GM19452 (cell line): ENCODE measurements around the gene MINDY4B.

ENCODE experiments used
- ATAC-seq: cut with Tn5 transposase; IDR thresholded peaks from one replicate; pipeline ENCODE4 v1.9.1; 2021; ENCODE audit not compliant: unreplicated experiment

Gene MINDY4B

DNA sequence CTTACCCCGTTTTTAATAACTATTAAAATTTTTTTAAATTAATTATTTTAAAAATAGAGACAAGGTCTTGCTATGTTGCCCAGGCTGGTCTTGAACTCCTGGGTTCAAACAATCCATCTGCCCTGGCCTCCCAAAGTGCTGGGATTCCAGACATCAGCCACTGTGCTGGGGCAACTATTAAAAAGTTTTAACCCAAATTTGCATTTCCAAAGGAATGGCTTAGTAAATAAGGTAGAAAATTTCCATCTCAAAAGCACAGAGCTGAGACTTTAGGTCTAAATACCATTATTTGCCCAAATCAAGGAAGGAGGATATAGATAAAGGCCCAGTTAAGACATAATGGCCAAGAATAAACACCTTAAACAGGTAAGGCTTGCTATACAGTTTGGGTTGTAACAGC is 56.4 kb downstream of the MINDY4B start:
- ATAC-seq, result no peak

DNA sequence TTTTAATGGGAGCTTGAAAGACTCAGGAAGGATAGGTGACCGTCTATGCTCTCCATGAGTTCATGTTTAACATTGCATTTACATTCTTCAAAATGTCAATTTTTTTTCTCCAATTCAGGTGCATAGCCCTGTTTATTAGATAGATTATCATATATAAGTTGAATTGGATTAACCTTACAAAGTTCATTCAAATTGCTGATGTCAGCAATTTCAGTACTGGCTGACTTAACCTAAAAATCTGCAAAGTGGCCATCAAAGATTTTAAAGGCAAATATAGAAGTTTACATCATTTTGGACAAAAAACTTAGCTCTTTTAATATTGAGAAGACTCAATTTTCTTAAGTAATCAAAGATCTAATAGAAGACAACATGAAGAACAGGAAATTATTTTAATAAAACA is 57.8 kb downstream of the MINDY4B start:
- ATAC-seq, result no peak

DNA sequence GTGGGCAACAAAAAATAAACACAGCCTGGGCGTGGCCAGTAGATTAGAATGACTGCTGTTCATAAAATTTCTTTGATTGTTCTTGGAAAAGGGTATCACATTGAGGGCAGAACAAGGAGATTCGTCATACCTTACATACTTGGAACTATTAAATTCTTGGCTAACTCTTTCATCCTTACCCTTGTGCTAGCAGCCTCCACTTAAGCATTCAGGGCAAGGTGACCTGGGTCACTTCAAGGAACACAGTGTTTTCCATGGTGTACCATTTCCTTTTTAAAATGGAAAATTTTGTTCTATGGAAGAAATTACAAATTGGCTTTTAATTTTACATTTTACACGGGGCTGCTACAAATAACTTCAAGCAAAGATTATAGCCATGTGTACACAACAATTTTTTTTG is 60.8 kb downstream of the MINDY4B start:
- ATAC-seq, result no peak

DNA sequence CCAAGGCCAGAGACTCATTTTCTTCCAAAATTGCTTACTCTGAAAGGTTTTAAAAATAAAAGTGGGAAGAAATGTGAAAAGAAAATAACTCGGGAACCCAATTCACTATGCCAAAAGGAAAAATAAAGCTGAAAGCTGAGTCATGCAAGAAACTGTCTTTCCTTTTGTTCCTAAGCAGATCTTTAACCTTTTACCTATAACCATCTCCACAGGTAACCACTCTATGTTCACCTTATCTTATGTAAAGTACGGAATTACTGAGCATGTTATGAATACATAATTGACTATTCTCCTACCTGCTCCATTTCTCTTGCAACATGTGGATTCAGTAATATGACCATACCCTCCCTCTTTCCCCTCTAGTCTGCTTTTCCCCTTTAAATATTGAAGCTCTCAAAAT is 62.0 kb downstream of the MINDY4B start:
- ATAC-seq, result no peak

DNA sequence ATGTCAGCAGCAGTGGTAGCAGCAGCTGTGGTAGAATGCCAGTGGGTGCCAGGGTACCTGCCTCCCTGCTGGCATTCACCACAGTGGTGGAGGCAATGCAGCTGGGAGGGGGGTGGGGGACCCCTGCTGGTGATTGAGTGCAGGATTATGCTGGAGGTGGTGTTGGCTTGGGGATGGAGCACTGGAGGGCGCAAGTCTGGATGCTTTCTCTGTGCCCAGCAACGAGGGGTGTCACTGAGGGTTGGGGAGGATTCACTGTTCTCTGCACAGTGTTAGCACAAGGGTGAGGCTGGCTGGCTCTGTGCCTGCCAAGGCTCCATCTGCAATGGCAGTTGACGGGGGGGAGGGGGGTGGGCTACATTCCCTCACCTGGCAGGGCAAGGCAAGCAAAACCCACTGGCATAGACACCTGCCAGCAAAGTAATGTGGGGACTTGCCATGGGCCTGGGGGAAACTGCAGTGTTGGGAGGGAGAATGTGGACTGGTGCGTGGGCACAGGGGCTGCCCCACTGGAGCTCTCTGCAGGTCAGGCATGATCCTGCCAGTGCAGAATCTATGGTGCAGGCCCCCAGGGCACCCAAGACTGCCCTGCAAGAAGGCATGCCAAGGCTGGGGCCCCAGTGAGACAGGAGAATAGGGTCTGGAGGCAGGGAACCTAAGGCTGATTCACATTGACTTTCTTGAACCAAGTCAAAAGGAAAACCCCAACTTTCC is 64.3 kb downstream of the MINDY4B start:
- ATAC-seq, result no peak

DNA sequence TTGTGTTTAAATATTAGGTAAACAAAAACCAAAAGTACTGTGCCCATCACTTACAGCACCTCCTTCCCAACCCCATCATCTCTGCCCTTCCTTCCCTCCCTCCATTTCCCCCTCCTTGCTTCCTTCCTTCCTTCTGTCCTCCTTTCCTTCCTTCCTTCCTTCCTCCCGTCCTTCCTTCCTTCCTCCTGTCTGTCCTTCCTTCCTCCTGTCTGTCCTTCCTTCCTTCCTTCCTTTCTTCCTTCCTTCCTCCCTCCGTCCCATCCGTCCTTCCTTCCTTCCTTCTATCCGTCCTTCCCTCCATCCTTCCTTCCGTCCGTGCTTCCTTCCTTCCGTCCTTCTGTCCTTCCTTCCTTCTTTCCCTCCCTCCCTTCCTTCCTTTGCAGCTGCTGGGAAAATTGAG is 74.5 kb downstream of the MINDY4B start:
- ATAC-seq, result no peak

DNA sequence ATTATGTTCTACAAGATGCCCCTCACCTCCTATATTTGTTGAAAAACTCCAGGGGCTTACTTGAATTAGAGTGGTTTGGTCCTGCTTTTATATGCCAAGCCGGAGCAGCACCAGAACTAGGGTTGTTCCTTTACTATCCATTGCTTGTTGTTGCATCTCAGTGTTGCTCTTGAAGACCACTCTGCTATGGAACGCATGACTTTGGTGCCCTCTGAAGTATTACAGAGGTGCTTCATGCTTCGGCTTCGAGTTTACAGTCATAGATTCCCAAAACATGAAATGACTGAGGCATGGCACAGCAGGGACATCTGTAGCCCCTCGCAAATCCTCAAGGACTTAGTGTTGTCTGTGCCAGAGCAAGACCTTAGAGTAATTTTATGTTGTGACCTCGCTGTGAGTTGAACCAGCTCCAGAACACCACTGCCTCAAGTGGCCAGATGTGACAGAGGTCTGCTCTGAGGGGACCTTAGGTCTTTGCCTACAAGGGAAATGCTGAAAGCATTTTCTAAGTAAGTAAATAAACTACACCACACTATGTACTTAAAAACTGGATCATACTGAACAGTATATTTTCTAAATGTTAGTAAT is 75.1 kb downstream of the MINDY4B start:
- ATAC-seq, result peak; percentile 63

DNA sequence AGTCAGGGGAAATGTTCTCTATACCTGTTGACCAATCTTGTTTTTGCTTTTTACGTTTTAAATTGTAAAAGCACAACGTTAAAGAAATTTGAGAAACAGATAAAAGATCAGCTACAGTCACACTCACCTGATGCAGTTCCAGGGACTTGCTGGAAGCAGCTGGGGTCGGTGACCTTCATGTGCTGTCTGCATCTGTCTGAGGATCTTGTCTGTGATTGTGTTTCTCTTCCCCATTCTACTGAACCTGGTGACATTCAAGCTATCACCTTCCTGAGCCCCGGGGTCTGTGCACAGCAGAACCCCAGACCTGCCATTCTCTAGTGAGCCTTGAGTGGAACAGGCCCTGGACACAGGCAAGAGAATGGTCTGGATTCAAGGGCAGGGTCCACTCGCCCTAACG is 75.8 kb downstream of the MINDY4B start:
- ATAC-seq, result no peak

DNA sequence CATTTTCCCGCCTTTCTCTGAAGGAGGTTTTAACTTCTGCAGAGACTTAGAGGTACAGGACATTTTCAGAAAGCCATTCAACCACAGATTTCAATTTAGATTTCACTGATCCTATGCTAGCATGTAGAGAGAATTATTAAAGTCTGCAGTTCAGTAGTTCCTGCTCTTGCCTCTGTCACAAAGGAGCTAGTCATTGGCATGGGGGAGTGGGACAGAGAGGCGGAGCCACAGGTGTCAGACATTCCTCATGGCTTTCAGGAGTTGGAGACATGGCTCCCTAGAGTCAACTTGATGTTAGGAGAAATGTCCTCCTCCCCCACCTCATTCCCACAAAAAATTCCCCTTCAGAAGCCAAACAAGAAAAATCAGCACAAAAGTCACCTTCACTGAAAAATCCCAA is 76.2 kb downstream of the MINDY4B start:
- ATAC-seq, result no peak

DNA sequence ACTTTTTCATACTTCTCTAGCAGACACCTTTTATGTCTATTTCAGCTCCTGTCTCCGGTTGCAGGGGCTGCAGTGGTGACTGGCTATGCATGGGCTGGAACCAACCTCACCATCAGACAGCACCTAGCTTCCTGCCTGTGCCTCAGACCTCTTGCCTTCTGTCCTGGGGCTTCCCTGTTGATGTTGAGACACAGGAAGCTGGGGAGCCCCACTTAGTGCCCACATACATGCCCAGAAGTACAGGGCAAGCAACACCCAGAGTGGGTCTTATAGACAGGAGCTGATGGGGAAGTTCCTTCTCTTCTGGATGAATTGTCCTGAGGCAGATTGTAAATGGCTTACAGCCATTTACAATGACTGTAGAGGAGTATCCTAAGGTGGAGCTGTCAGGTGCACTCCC is 77.0 kb downstream of the MINDY4B start:
- ATAC-seq, result no peak

DNA sequence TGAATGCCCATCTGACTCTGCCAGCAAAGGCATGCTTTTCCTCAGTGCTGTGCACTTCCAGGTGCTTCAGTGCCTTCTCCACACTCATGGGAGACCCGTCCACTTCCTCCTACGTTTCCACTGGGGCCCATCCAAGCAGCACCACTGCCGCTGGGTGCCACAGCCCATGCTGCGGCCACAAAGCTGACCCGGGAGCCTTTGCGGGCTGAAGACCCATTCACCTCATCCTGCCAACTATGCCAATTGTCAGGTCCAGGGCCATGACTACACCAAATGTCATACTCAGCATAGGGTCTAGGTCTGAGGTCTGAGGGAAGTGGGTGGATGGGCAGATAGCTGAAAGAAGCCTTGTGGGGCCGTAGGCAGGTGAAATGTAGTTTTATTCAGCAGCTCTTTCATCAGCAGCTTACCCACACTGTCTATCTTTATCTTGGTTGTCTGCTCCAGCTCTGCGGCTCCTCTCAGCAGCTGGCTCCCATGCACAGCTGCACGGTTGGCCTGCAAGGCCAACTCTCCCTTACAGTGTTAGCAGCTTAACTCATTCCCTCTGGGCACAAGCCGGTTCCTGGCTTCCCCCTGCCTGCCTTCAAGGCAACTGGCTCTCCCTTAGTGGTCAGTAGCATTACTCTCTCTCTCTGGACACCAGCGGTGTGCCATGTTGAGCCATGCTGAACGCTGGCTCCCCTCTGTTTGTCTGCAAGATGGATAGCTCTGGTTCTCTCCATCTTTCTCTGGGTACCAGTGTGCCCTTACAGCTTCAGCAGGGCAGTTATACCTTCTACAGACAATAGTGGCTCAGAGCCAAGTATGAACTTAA is 78.6 kb downstream of the MINDY4B start:
- no peak for ATAC-seq

DNA sequence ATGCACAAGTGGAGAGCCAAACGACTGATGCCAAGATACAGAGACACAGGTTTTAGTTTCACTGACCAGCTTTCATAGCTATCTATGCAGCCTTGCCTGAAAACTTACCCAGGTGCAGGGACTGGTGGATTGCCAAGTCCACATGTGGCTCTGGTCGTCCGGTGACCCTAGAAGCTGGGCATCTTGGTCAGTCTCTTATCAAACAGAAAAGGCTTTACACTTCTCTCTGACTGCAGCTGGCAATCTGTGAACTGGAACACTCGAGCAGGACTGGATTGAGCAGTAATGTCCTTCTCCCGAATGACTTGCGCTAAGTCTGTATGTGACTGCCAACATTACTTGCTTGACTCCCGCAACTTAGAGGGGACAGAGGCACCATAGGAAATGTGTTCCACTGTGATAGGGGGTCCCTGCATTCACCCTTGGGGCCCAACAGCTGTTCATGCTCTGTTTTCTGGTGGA is 79.3 kb downstream of the MINDY4B start:
- ATAC-seq, result no peak

DNA sequence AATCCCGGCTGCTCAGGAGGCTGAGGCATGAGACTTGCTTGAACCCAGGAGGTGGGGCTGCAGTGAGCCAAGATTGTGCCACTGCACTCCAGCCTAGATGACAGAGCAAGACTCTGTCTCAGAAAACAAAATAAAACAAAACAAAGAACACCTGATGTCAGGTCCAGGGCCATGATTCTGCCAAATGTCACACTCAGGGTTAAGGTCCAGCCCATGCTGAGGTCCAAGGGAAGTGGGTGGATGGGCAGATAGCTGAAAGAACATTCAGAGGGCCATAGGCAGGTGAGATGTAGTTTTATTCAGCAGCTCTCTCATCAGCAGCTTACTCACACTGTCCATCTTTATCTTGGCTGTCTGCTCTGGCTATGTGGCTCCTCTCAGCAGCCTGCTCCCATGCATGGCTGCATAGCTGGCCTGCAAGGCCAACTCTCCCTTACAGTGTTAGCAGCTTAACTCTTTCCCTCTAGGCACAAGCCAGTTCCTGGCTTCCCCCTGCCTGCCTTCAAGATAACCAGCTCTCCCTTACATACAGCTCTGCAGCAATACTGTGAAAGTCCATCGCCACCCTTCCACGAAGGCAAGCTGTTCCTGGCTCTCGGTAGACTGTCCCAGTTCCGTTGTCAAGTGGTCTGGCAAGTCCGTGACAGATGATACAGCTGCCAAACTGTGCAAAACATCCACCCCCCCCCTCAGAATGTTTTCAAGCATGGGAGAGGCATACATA is 79.9 kb downstream of the MINDY4B start:
- no peak for ATAC-seq

DNA sequence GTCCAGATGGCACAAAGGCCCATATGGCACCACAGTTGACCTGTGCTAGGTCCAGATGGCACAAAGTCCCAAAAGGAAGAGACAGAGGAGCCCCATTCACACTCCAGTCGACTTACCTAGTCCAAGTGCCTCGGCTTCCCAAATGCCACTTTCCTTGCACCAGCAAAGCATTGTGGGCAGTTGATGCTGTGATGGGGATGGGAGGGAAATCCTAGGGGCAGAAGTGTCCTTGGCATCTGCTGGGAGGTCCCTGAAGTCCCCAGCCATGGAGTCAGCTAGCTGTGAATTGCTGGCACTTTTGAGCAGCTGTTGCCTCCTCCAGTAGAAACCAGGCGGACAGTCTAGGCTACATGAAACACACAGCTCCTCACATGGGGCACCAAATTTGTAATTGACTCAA is 82.0 kb downstream of the MINDY4B start:
- no peak for ATAC-seq

DNA sequence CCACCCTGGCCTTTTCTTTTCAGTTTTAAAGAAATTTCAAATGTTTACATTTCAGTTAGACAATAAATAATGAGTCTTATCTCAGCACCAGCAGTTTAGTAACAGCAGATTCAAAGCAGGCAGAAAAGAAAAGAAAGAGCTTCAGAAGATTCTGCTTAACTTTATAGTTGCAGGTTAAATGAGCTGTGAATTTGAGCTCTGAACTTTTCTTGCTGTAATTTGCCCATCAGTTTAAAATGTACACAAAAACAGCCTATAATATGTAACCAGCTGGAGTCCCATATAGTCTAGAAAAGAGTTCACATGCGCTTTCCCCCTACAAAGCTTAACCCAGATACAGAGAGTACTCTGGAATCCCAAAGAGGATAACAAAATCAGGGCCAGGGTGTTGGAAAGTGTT is 82.6 kb downstream of the MINDY4B start:
- ATAC-seq, result no peak
